HG03025 (cell line): ENCODE measurements around the gene GNS.
"Not testable (repeated sequence)": the region's sequence is repeated elsewhere in the genome, so short reads cannot be mapped to it uniquely, and the experiment has no call there.

Experiments
- ATAC-seq: cut with Tn5 transposase; IDR thresholded peaks from one replicate; pipeline ENCODE4 v1.9.1; 2021; ENCODE audit warnings: mild to moderate bottlenecking, moderate library complexity; ENCODE audit not compliant: unreplicated experiment, low FRiP score

GNS gene

DNA sequence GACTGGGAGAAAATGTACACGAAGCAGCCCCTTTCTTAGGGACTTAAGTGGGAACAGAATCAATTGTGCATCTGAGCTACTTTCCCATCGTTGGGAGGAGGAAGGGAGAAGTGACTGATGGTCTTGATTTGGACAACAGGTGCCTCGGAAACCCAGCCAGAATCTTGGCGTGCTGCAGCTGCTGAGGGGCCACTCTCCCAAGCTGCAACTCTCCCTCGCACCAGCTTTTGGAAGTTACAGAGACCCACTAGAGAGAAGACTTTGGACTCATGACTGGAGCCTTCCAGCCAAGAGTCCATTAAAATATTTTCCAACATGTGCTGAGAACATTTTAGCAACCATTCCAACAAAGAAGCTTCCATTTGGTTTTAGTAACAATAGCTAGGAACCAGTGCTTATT is 52.3 kb downstream of the GNS start:
- no peak for ATAC-seq

DNA sequence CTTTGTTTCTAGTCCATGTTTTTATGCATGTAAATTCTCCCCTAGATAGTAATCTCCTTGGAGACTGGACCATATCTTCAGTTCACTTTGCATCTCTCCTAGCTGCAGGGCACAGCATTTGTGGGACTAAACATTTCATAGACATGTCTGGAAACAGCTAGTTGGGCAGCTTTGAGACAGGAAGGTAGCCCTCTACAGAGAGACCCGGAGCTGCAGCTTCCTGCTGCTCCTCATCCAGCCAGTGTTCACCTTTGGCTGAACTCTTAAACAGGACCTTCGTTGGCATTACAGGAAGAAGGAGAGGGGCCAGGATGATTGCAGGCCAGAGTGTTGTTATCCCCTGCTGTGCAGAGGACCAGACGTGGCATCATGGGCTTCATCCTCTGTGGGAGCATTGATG is 52.9 kb downstream of the GNS start:
- no peak for ATAC-seq

DNA sequence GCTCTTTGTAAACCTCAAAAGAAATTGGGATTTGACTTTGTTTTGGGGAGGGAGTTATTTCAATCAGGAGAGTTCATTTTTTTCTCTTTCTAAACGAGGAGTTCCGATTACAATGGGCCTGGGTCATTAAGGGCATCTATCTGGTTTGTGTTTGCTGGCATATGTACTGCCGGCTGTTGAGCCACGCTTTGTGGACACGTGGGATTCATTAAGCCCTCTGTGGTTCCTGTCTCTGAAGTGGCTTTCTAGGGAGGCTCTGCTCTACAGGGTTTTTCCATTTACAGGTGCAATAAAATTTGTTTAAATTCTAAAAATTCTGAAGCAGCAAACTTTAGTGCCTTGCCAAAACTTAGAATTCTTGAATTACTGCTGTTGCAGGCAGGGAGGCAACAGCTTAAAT is 57.9 kb downstream of the GNS start:
- no peak for ATAC-seq

DNA sequence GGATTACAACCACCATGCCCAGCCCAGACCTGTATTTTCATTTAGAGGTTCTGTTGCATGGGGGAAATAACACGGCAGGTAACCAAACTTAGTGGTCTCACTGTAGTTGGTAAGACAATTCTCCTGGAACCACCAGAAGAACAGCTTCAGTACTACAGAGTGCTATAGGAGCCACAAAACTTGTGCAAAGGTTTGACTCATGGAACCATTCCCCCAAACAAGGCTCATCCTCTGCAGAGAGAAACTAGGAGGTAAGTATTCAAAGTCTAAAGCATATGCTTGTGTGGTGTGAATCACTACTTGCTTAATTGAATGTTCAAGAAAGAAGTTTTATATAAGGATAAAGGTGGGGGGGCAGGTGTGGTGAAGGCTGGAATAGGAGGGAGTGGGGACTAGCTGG is 58.7 kb downstream of the GNS start:
- no peak for ATAC-seq

DNA sequence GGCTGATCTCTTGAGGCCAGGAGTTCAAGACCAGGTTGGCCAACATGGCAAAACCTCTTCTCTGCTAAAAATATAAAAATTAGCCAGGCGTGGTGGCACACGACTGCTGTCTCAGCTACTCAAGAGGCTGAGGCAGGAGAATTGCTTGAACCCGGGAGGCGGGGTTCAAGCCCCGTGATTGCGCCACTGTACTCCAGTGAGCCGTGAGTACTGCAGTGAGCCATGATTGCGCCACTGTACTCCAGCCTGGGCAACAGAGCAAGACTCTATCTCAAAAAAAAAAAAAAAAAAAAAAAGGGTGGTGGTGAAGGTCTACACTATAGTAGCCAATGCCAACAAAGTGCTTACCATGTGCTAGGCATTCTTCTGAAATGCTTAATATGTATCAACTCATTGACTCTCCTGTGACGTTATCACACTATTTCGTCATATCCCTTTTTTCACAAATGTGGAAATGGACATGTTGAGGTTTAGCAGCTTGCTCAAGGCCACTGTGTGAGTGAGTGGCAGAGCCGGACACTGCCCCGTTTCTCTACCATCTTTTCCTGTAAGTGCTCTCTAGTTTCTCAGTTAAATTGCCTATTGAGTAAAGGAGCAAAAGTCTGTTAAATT is 59.6 kb downstream of the GNS start:
- no peak for ATAC-seq

DNA sequence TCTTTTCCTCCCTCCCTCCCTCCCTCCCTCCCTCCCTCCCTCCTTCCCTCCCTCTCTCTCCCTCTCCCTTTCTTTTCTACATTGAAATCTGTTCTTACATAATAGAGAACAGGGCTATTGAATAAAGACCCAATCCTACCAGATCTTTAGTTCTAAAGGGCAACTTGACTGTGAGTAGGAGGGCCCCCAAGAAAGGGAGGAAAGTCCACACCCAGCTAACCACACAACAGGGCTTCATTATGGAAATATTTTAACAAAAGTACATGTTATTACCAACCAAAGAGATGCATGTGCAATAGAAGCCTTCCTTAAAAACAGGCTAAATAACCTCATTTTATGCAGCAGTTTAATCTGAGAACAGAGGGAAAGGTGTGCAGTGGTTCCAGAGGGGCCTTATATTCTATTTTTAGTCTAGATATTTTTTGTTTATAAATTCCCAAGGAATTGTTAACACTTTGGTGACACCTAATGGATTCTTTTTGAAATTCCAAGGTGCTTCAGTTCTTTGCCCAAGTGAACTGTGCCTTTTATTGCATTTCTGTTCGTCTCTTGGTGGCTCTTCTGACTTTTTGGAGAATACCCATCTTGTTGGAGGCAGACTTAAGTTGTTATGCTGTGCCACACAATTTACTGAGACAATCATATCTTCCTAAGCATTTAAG is 63.0 kb downstream of the GNS start:
- no peak for ATAC-seq

DNA sequence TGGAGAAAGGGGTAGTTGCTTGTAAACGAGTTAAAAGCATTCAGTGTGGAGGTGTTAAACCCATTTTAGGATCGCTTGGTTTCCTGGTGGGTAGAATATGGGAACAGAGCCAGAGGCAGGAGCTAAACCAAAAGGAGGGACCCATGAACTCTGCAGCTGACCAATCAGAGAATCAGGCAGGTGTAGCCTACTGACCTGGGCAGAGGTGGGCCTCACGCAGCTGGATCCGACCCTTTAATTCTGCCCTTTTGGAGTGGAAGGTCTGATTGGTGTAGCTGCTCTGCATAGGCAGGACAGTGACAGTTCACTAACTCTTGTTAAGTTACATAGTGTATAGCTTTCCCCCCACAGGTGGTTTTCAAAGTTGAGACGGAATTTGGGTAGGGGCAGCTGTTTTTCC is 63.7 kb downstream of the GNS start:
- no peak for ATAC-seq

DNA sequence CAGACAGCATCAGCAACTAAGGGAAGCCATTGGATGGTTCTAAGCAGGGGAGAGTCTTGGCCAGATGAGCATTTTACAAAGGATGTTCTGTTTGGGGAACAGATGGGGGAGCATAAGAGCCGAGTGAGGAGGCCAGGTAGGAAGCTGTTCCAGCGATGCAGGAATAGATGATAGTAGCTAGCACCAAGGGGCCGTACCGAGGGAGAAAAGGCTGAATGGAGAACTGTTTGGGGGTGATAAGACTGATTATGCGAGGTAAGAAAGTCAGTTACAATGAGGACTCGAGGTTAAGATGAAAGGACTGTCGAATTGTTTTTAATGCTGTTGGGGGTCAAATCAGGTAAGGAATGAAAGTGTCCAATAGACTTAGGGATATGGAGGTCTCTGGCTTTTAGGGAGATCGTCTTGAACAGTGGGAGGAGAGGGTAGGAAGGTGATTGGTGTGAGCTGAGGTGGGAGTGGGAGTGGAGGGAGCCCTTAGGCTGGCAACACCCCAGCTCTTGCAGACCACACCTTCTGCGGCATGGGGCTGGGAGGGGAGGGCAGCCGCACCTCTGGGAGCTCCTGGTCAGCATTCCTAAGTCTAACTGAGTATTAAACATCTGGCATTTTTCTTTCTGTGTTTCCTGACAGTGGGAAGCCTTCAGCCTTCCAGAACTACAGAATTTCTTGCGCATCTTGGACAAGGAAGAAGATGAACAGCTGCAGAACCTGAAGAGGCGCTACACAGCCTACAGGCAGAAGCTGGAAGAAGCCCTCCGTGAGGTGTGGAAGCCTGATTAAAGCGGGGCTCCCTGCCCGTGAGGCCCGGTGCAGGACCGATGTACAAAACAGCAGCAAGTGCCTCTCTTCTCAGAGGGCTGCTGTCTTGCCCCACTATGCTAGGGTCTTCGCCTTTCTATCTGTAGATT is 64.8 kb downstream of the GNS start:
- ATAC-seq = no peak

DNA sequence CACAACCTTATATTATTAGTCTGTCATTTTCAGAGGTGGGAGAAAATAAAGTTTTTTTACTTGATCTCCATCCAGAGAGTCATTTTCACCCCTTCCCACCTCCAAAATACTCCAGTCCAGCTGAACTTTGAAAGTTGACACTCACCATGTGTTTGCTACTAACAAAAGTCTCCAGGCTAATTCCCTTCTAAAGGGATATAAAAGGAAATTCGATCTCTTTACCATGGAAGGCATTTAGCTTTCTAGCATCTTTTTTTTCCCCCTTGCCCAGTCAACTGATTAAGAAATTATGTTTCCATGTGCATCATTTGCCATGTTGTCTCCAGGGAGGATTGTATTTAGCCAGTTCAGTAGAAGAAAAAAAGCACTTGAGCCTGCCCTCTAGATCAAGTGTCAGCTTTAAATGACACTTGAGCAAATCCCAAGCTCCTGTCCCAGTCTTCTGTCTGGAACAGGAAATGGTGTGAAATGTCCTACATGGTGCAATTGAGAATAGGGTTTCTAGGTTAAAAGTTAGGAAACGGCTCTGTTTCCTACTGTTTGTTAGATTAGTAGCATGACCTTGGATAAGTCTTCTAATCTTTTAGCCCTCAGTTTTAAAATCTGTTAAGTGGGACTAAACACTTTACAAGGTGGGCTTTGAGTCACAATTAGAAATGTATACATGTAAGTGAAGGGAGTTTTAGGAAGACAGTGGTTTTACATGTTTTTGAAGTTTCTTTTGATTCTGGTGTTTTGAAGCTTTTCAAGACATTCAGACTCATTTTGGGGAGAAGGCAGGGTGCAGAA is 67.2 kb downstream of the GNS start:
- ATAC-seq = no peak

DNA sequence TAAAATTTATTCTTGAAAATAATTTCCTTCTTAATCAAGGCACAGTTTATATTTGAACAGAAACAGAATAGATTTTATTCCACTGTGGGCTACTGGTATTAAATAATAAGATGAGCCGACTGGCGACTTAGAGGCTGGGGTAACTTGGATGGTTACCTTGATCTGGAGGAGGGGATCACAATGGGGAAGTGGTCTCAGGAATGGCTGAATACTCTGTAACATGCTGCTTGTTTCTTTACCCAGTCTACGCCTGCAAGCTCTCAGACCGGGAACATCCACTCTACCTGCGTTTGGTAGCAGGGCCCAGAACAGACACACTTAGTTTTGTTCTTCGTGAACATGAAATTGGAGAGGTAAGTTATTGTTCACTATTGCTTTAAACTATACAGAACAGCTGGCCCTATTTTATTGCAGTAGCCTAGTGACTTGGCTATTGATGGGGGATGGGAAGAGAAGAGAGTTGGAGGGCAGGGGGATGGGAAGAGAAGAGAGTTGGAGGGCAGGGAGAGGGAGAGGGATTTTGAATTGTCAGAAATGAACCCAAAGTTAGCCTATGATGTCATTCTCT is 67.9 kb downstream of the GNS start:
- ATAC-seq = no peak

DNA sequence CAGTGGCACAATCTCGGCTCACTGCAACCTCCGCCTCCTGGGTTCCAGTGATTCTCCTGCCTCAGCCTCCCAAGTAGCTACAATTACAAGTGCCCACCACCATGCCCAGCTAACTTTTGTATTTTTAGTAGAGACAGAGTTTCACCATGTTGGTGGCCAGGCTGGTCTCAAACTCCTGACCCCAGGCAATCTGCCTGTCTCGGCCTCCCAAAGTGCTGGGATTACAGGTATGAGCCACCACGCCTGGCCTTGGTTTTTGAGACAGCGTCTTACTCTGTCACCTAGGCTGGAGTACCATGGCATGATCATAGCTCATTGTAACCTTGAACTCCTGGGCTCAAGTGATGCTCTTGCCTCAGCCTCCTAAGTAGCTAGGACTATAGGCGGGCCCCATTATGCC is 69.0 kb downstream of the GNS start:
- not testable (repeated sequence) for ATAC-seq

DNA sequence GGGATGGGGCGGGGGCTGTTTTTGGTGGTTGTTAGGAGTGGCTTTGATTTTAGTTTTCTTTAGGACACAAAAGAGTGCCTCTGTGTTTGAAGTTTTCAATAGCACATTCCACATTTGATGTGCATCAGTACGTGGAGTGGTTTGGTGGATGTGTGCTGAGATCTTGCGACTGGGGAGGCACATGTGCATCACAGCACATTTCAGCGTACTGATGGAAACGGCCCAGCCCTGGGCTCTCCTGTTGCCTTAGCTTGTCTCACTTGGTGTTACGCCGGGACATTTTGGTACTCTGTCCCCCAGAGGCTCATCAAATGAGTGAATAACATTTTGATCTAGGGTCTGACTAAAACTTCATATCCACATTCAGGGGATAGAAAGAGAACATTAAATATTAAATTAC is 70.5 kb downstream of the GNS start:
- no peak for ATAC-seq

DNA sequence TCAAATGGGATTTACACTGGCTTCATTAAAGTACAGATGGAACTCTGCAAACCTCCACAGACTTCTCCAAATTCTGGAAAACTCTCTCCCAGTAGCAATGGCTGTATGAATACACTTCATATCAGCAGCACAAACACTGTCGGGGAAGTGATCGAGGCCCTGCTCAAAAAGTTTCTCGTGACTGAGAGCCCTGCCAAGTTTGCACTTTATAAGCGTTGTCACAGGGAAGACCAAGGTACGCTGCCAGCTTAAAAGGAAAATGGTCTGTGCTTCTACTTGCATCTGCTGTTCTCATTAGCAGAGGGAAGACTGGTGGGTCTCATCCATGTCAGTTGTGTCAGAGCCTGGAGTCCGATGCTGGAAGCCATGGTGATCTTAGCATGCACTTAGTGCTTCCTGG is 71.0 kb downstream of the GNS start:
- ATAC-seq = no peak

DNA sequence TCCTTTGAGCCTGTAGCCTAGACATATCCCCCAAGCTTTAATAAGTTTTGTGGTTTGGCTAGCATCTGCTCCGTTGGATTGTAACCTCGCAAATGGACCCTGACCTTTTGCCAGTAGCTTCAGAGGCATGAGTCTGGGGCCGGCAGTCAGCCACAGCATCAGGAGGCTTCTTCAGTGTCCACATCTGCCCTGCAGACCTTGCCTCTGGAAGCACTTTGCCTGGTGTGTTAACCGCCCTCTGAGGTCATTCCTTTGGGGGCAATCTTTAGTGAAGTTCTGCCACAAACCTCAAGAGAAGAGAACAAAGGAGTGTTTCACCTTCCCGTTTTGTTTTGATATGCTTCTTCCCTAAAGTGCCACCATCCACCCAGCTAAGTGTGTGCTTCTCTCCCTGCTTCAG is 71.4 kb downstream of the GNS start:
- no peak for ATAC-seq

DNA sequence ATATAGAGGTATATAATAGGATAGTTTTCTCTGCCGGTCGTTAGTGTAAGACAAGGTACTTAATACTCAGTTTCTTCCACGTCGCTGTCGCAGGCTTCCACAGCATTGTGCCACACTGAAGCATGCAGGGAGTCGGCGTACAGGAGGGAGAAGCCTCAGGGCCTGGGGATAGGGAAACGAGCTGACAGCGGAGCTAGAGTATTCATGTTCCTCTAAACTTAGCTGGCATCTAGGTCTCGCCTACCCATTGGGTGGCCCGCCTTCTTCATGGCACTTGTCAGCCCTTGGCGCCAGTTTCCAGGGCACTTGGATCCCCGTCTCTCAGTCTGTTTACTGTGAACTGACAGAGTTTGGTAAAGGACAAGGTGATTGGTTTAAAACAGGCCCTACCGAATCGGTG is 73.6 kb downstream of the GNS start:
- ATAC-seq = no peak

DNA sequence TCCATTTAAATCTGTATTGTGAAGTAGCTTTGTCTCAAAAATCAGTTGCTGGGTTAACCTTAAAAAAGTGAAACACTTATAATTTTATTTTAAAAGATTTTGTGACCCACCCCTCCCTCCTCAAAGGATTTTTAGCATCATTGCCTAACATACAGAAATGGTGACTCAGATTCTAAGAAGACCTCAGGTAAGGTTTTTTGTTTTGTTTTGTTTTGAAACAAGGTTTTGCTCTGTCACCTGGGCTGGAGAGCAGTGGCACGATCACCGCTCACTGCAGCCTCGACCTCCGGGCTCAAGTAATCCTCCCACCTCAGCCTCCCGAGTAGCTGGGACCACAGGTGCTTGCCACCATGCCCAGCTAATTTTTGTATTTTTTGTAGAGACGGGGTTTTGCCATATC is 74.2 kb downstream of the GNS start:
- ATAC-seq = no peak

DNA sequence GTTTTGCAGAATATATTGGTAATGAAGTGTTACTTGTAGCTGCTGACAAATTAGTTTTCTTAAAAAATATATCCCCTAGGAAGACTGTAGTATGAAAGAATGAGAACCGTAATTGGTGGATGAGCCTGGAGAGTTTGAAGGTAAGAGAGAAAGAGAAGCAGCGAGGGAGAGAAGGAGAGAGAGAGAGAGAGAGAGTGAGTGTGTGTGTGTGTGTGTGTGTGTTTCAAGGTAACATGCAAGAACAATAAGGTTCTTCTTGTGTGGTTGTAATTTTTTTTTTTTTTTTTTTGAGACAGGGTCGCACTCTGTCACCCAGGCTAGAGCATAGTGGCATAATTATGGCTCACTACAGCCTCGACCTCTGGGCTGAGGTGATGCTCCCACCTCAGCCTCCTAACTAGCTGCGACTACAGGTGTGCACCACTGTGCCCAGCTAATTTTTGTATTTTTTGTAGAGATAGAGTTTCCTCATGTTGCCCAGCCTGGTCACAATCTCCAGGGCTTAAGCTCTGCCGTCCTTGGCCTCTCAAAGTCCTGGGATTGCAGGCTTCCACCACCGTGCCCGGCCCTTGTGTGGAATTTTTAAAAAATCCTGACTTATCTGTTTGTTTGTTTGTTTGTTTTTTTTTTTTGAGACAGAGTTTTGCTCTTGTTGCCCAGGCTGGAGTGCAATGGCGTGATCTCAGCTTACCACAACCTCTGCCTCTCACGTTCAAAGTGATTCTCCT is 75.2 kb downstream of the GNS start:
- ATAC-seq = no peak

DNA sequence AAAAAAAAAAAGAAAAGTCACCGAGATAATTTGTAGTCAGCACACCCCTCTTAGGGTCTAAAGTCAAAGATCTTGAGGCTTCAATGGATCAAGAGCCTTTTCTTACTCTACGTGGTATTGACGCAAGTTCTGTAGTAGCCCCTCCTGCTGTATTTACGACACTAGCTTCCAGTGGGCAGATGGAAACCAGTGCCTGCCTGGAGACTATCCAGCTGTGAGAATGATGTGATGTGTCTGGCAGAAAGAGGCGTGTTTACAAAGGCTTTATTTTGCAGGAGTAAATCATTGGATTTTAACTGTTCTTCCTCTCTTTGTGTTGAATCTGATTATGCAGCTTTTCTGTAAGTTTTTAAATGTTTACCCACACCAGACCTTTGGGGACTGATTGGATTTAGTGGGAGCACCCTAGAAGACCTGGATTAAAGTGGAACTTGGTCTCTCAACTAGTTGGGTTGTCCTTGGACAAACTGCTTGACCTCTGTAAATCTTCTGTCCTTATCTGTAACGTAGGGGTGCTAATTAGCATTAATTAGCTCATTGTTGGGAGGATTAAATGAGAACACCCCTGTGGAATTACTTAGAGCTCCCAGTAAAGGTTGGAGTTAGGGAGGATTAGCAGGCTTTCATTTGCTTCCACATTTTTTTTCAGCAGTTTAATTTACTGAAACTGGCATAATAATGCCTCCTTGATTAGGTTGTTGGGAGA is 76.5 kb downstream of the GNS start:
- ATAC-seq = no peak
